ENCODE results near the gene GARS1. TPM values are rescaled to one million over a fixed set of nuclear protein-coding genes. Genes with fewer than 3 reads are reported as not detected.

Gene GARS1
- polyA plus RNA-seq, 1 donor from 2014 or later, result 99.1 TPM

GRCh38 chr7:30612658-30613265 lies 18.1 kb downstream of the GARS1 start:
- no peaks in the 10 kb centered on the region for H3K9me2 ChIP-seq (ENCODE audit: insufficient read depth, low read length)
- no peaks in the 10 kb centered on the region for H3K27me3 ChIP-seq (ENCODE audit: insufficient read depth, low read depth, low read length)
- H3F3A ChIP-seq (ENCODE audit: insufficient read depth, low read length, poor library complexity, severe bottlenecking), result no peaks in the 10 kb centered on the region
- H3K4me2 ChIP-seq (ENCODE audit: low read length), result no peak overlapping the region
- no peak overlapping the region for H3K27ac ChIP-seq (ENCODE audit: low read length)
- H4K20me1 ChIP-seq (ENCODE audit: insufficient read depth), result no peaks in the 10 kb centered on the region
- peaks cover 10% of the 10 kb centered on the region for H3K36me3 ChIP-seq (ENCODE audit: insufficient read depth, low read length)
- TF ChIP-seq REST (IDR thresholded peaks at IDR 0.05; ENCODE audit: borderline replicate concordance) (no peak), EP300 (conservative IDR thresholded peaks at IDR 0.05; ENCODE audit: poor library complexity, severe bottlenecking) (no peak), CTCF (IDR thresholded peaks at IDR 0.05; ENCODE audit: poor library complexity, severe bottlenecking) (no peak), POLR2AphosphoS5 (IDR thresholded peaks at IDR 0.05) (no peak), MXI1 (conservative IDR thresholded peaks at IDR 0.05; ENCODE audit: poor library complexity, severe bottlenecking) (no peak), TAF1 (IDR thresholded peaks at IDR 0.05; ENCODE audit: low read depth) (no peak), EZH2 (IDR thresholded peaks at IDR 0.05; ENCODE audit: borderline replicate concordance, insufficient read depth, low read length, poor library complexity, severe bottlenecking) (no peak)
- no peaks in the 10 kb centered on the region for H3K9me3 ChIP-seq (ENCODE audit: low read length)
- no peak overlapping the region for H3K4me3 ChIP-seq (ENCODE audit: low read length)
- no peak overlapping the region for H3K9ac ChIP-seq (ENCODE audit: low read length)
- H2AFZ ChIP-seq (ENCODE audit: low read depth, low read length), result no peak overlapping the region
- no peaks in the 10 kb centered on the region for H3K79me2 ChIP-seq (replicated peaks; ENCODE audit: insufficient read depth, low read length)

- no peak overlapping the region for H3K27ac ChIP-seq (ENCODE audit: low read length)
- no peak overlapping the region for H2AFZ ChIP-seq (ENCODE audit: low read depth, low read length)
- H3K4me3 ChIP-seq (ENCODE audit: low read length), result no peak overlapping the region
- no peak for TF ChIP-seq MXI1 (conservative IDR thresholded peaks at IDR 0.05; ENCODE audit: poor library complexity, severe bottlenecking)
- TF ChIP-seq CTCF (IDR thresholded peaks at IDR 0.05; ENCODE audit: poor library complexity, severe bottlenecking), result no peak
- no peak for TF ChIP-seq POLR2AphosphoS5 (IDR thresholded peaks at IDR 0.05)
- TF ChIP-seq SMC3 (conservative IDR thresholded peaks at IDR 0.05; ENCODE audit: poor library complexity), result no peak
- no peak for TF ChIP-seq REST (IDR thresholded peaks at IDR 0.05; ENCODE audit: borderline replicate concordance)
- no peak for TF ChIP-seq TAF1 (IDR thresholded peaks at IDR 0.05; ENCODE audit: low read depth)
- TF ChIP-seq EP300 (conservative IDR thresholded peaks at IDR 0.05; ENCODE audit: poor library complexity, severe bottlenecking), result no peak
- TF ChIP-seq RAD21 (conservative IDR thresholded peaks at IDR 0.05), result no peak
- no peak for TF ChIP-seq EZH2 (IDR thresholded peaks at IDR 0.05; ENCODE audit: borderline replicate concordance, insufficient read depth, low read length, poor library complexity, severe bottlenecking)
- H3K9me2 ChIP-seq (ENCODE audit: insufficient read depth, low read length), result no peaks in the 10 kb centered on the region
- H3K27me3 ChIP-seq (ENCODE audit: insufficient read depth, low read depth, low read length), result no peaks in the 10 kb centered on the region
- no peaks in the 10 kb centered on the region for H3K9me3 ChIP-seq (ENCODE audit: low read length)
- H3K36me3 ChIP-seq (ENCODE audit: insufficient read depth, low read length), result peaks cover 6% of the 10 kb centered on the region
- H4K20me1 ChIP-seq (ENCODE audit: insufficient read depth), result no peaks in the 10 kb centered on the region
- H3K9ac ChIP-seq (ENCODE audit: low read length), result no peak overlapping the region
- H3K4me2 ChIP-seq (ENCODE audit: low read length), result no peak overlapping the region
- H3F3A ChIP-seq (ENCODE audit: insufficient read depth, low read length, poor library complexity, severe bottlenecking), result no peaks in the 10 kb centered on the region
- H3K79me2 ChIP-seq (replicated peaks; ENCODE audit: insufficient read depth, low read length), result no peaks in the 10 kb centered on the region
Measured at GRCh38 chr7:30613366-30614325, 19.0 kb downstream of the GARS1 start.
